GM18868 (cell line): ENCODE results near the gene GLCCI1.
A peak's percentile ranks its signal among the peaks of the same experiment; 100 is the strongest.

ENCODE experiments used
- ATAC-seq: cut with Tn5 transposase; IDR thresholded peaks from one replicate; pipeline ENCODE4 v1.9.1; 2021; ENCODE audit warnings: mild to moderate bottlenecking, moderate library complexity; ENCODE audit not compliant: unreplicated experiment

GLCCI1 gene

GRCh38 chr7:7968544-7969305 lies at the start of gene GLCCI1:
Gene GLCCI1, plus strand, starts transcription at chr7:7968796. Its CDS starts 555 bp downstream, at chr7:7969351.
- ATAC-seq = peak; percentile 76

DNA sequence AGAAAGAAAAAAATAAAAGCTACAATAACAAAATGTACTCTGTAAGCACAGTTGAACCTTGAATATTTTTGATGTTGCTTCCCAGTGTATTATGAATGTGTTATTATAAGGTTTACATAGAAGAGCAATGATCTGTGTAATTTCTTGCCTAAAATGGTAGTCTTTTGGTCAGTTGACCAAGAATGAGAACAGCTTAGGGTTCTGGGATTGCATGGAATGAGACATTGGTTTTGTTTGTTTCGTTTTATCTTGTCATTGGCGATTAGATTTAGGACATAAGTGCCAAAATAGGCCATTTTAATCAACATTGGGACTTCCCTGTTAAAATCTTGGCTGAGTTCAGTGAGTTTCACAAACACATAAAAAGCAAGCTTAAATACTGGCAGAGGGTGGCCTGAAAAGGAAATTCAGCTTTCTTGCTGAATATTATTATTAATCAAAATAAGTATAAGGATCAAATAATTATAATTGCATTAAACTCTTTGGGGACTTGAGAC lies 49.1 kb upstream of the GLCCI1 start:
- ATAC-seq = no peak

GRCh38 chr7:7920056-7920455 lies 48.5 kb upstream of the GLCCI1 start:
- ATAC-seq = no peak

DNA sequence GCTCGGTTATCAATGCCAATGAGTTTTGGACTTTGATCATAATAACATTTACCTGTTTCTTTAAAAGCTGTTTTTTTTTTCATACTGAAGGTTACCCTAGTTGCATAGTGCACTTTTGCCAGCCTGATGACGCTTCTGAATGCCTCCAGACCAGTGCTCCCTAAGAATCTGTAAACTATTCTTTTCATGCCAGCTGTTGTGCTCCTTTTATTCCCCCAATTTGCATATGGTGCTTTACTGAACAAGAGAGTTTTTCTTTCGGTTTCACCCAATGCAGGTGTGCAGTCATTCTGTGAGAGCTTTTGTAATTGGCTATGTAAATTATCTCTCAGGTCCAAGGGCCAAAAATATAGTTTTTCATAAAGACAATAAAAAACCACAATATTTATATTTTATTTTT lies 48.1 kb upstream of the GLCCI1 start:
- peak; percentile 91 for ATAC-seq

GRCh38 chr7:7921830-7922229 lies 46.8 kb upstream of the GLCCI1 start:
- no peak for ATAC-seq

DNA sequence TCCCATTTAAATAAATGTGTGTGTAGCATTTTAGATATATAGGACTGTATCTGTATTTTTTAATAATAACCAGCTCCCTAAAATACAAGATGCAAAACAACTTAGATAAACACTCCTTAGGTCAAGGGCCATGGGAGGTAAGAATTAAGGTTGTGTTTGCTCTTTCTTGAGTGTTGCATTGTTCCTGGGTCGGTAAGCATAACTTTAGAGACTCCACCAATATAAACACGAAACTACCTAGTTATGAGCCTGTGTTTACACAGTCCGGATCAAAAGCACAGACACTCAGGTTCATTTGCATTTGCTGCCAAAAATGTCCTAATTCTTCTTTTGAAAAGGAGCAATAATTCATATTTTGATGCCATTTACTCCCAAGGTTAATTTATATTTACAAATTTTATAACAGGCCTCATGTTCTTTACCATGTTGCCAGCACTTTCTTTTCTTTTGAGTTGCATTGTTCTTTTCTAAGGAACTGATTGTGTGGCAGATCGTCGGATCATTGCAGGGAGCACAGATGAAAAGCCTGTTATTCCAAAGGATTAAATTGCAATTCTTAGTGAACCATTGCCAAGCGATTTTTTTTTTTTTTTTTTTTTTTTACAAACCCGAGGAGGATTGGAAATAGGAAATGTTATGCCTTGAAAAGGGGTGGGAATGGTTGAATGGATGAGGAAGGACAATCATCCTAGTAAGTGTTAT lies 45.8 kb upstream of the GLCCI1 start:
- peak; percentile 40 for ATAC-seq

- no peak for ATAC-seq
Observed at GRCh38 chr7:7923818-7924217, 44.8 kb upstream of the GLCCI1 start.

DNA sequence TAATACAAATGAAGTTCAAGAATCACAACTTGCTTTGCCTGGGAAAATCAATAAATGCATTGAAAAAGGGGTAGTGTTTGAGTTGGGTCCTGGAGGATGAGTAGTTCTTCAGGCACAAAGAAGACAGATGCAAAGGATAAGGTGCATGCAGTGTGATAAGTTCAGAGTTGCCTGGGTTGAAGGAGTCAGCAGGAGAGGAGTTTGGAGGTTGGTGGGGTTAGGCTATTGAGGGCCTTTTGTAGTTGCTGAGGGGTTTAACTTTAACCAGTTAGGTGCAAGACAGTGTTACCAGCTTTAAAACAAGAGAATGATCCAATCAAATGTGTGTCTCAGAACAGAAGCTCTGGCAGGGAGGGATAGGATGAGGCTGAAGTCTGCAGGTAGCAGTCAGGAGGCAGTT lies 44.3 kb upstream of the GLCCI1 start:
- ATAC-seq = no peak

DNA sequence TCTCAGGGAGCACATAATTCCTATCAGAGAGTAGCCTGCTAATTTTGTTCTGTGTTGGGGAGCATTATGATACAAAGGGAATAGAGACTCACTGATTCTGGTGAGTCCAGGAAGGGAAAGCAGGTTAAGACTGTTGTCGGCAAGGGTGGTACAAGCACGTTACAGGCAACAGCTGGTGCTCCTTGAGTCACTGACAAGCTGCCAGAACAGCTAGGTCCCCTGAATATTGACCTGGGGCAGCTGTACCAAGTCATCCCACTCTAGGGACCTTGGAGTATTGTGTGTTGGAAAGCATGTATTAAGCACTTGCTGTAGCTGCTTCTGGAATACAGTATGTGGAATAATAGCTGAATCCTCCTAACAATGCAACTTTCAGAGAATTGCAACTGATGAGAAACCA lies 37.0 kb upstream of the GLCCI1 start:
- no peak for ATAC-seq

GRCh38 chr7:7932553-7932952 lies 36.0 kb upstream of the GLCCI1 start:
- ATAC-seq = no peak

- ATAC-seq = no peak
Observed at GRCh38 chr7:7933915-7934526, 34.6 kb upstream of the GLCCI1 start.

- no peak for ATAC-seq
Observed at GRCh38 chr7:7934945-7935344, 33.7 kb upstream of the GLCCI1 start.

DNA sequence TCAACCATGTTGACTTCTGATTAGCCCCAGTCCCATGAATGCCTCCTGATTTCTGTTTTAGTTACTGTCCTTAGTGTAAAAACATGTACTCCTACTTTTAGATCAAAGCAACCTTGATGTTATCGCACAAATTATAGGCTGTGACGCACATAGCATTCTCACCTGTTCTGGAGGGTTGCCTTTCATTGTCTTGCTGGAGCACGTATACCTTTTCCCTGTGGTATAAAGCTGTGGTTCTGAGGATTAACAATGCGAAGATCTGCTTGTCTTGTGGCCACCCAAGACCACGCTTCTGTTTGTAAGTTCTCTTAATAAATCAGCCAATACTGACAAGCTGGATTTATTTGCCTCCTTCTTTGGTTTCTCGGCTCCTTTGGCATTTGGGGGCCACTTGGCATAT lies 30.1 kb upstream of the GLCCI1 start:
- ATAC-seq = no peak

DNA sequence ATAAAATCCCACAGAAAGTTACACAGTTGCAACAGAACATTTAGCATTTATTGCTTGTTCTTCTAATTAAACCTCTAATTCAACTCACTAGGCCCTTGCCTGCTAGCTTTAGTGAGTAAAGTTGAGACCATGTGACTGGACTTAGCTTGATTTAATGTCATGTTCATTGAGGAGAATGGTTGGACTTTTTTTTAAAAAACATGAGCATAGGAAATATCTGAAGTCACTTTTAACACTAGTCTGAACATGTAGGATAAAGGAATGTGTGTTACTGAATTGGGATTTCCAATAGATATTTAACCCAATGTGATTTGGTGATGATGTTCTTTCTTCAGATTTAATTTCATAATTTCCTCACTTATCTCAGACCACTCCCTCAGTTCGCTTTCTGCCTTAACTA lies 24.6 kb upstream of the GLCCI1 start:
- ATAC-seq = no peak

DNA sequence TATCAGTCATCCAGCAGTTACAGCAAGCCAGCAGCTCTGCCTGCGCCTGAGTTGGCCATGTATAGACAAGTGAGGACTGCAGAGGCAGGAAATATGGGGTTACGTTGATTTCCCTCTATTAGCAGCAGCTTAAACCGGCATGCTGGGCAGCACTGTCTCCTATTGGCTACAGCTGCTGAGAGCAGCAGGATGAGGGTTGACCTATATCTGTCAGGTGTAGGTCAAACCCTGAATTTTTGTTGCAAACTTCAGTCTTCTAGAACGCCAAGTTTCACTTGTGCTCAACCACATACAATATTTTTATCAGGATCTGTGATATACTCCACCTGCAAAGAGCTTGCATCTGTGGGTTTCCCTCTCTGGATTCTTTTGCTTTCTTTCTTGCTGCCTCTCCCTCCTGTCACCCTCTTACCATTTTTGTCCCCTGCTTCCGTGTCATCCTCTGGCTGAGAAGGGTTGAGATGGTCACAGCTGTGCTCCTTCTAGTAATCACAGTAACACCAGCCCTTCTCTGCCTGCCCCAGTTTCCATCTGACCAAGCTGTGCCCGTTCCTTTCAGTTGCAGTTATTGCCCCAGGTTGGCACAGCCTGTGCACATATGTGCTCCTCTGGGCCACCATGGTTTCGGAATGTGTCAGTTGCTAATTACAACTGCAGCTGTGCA lies 23.8 kb upstream of the GLCCI1 start:
- peak; percentile 90 for ATAC-seq

- no peak for ATAC-seq
Observed at GRCh38 chr7:7946486-7946885, 22.1 kb upstream of the GLCCI1 start.

- ATAC-seq = no peak
Observed at GRCh38 chr7:7948232-7948631, 20.4 kb upstream of the GLCCI1 start.

GRCh38 chr7:7953806-7954205 lies 14.8 kb upstream of the GLCCI1 start:
- no peak for ATAC-seq

DNA sequence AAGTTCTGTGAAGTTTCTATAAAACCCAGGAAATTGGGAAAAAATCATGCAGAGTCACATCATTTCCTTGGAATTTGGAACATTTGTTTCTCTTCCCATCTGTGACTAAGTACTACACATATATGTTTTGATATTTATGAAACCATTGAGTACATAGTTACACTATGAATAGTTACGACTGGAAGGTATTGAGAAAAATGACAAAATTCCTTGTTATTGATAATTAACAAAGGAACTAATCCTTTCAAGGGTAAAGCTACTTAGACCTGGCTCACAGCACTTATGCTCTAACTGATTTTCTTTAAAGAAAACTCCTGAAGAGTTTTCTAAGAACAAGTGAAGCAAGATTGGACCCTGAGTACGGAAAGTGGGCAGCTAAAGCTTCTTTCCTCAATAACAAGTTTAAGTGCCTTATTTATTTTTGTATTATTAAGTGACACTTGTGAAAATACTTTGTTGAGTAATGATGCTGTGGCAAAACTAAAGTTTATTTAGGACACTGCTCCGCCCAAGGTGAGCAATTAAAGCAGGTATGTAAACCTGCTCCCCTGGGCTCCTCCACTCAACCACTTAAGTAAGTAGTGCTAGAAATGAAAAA lies 12.0 kb upstream of the GLCCI1 start:
- no peak for ATAC-seq

DNA sequence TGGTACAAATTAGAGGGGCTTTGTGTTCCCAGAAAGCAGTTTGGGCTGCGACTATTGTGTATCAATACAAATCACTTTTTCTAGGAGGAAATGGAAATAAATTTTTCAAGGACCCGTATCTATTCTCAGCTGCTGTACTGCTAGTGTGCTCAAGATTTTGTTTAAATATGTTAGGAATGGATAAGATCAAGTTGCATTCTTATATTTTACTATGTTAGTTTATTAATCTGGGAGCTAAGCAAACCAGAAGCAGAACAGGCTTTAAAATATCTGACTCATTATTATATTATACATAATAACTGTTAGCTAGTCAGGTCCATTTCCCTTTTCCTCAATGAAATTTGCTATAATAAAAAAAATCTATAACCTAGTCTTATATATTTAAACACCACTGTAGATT lies 11.1 kb upstream of the GLCCI1 start:
- no peak for ATAC-seq
